GM12875 (cell line): ENCODE results near the gene TMIGD3.

Experiments used
- H3K4me3 ChIP-seq: one replicate; pipeline ENCODE4 v1.5.1; 2011; ENCODE audit warnings: low read depth, low read length, control low read depth
- TF ChIP-seq, protein P1 (sequence below): IDR thresholded peaks from 2 replicates; pipeline ENCODE4 v1.5.1; 2011; ENCODE audit warnings: low read depth, mild to moderate bottlenecking, control low read depth, inconsistent platforms, low read length, moderate library complexity, borderline replicate concordance; ENCODE audit not compliant: insufficient read depth

Gene TMIGD3

DNA sequence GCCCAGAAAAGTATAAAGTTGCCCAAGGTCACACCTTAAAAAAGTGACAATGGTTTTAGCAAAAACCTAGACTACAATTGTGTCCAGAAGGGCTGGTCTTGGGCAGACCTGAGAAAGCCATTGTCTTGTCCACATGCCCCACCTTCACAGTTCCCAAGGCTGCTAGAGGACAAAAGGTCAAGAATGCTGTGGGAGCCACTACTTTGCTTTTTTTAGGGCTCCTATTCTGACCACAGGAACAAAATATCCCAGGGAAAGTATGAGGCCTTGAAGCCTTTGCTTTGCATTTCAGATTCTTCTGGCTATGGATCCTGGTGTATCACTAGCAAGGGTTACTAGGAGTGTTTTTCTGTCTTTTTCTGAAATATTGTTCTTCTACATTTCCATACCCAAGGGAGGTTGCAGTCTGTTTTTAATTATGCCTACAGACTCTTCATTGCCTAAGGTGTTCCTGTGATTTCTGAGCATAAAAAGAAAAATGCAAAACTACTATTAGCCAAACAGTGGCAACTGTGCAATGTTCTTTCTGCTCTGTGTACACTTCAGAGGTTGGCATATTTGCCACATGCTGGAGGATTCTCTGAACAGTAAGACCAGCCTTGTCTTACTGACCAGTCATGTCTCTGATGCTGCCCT is 18.9 kb downstream of the TMIGD3 start:
- H3K4me3 ChIP-seq = no peak overlapping the region
- TF ChIP-seq, protein P1, sequence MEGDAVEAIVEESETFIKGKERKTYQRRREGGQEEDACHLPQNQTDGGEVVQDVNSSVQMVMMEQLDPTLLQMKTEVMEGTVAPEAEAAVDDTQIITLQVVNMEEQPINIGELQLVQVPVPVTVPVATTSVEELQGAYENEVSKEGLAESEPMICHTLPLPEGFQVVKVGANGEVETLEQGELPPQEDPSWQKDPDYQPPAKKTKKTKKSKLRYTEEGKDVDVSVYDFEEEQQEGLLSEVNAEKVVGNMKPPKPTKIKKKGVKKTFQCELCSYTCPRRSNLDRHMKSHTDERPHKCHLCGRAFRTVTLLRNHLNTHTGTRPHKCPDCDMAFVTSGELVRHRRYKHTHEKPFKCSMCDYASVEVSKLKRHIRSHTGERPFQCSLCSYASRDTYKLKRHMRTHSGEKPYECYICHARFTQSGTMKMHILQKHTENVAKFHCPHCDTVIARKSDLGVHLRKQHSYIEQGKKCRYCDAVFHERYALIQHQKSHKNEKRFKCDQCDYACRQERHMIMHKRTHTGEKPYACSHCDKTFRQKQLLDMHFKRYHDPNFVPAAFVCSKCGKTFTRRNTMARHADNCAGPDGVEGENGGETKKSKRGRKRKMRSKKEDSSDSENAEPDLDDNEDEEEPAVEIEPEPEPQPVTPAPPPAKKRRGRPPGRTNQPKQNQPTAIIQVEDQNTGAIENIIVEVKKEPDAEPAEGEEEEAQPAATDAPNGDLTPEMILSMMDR = no peak

DNA sequence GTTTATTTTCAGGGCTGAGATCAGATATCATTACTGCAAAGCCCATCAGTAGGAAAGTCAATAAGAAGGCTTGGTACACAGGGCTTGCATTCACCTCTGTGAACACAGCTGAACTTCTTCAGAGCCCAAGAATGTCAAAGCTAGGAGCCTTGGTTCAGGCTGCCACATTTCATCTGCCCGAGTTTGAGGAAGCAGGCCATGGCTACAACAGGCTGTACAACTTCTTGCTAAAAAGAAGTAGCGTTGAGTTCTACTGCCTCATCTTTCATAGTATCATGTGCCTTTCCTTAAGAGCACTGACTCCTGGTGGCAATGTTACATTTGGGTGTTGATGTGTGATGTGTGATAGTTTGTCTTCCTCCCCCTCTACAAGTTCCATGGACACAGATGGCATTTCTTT is 19.6 kb downstream of the TMIGD3 start:
- no peak overlapping the region for H3K4me3 ChIP-seq
- TF ChIP-seq, protein P1 = no peak

DNA sequence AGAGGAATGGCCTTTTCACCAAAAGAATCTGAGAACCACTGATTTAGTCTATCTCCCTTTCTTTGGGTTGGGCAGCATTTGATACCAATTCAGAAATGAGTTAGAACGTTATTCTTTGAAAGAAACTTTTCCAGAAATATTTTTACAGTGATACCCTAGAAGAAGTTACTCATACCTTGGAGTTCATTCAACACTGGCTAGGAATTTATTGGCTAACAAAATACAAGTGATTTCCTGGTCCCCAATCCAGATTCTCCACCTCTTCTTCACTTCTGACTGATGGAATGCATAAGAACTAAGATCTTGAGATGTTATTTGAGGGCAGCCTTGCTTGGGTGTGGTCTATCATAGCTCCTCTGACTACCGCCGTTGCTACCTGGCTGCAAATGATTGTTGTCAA is 20.3 kb downstream of the TMIGD3 start:
- H3K4me3 ChIP-seq = no peak overlapping the region
- TF ChIP-seq, protein P1 = no peak

DNA sequence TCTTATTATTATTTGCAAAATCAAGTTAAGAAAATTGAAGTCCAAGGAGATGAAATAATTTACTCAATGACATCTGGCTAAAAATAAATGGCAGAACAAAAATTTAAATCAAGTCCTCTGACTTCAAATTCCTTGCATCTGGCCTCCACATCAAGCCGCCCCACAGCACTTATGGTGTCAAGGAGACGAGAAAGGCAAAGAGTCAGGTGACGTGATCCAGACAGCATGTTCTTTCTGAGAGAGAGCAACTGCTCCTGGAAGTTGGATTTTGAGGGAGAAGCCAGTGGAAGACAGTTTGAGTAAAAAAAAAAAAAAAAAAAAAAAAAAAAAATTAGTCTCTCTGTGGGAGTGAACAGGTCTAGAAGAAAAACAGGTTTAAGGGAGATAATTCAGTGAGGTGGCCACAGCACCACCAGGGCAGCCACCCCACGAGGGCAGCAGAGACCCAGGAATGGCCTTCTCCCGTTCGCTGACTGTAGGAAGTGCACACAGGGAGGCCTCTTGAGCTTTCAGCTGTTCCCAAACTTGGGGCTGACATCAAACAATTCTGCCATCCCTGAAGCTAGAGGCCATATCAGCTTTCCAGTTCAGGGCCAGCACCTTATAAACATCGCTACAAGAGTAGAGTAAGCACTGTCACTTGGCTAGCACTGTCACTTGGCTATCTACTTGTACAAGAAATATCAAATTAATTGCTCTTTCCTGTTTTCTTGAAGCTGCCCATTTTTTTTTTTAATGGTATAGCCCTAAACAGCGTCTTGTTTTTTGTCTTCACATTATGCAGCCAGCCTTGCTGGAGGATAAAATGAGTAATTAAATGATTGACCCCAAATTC is 21.8 kb downstream of the TMIGD3 start:
- H3K4me3 ChIP-seq = no peak overlapping the region
- TF ChIP-seq, protein P1 = peak; percentile 77

DNA sequence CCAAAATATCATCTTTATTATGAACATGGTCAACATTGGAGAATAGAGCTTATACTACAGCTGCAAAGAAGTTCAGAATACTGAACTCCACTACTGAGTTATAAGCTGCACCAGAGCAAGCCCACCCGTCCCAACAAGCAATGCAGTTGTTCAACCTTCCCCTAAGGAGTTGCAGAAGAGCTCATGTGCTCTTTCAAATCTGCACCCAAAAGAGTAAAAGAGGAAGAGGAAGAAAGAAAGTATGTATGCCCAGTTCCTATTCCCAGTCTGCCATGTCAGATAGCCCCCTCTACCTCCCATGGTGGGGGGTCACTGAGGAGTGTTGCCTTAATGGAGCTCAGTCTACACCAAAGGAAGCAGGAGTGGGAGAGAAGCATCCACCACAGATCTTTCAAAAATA is 22.8 kb downstream of the TMIGD3 start:
- TF ChIP-seq, protein P1 = no peak
- no peak overlapping the region for H3K4me3 ChIP-seq

DNA sequence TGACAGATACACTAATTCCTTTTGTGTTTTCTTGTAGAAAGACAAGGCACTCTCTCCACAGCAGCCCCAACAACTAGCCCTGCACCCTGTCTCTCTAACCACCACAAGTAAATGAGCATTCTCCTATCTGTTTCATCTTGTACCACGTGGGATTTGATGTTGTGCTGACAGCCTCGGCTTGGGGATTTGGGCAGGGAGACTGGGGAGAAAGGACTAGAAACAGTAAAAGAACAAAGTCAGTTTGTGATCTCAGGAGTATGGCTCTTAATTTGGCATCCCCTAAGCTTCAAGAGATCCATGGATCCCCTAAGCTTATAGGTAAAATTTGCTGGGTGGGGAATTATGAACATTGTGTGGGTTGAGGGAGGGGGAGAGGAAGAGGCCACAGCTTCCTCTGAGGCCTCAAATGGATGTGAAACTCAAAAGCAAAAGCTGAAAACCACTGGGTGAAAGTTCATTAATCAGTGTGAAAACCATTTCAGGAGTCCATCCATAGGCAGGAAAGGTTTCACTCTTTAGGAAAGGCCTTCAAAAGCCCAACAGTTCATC is 26.6 kb downstream of the TMIGD3 start:
- TF ChIP-seq, protein P1 = no peak
- no peak overlapping the region for H3K4me3 ChIP-seq
